ENCODE results near the gene LKAAEAR1. TPM values are rescaled to one million over a fixed set of nuclear protein-coding genes. Genes with fewer than 3 reads are reported as not detected.
"Not testable (repeated sequence)": the region's sequence is repeated elsewhere in the genome, so short reads cannot be mapped to it uniquely, and the experiment has no call there.

Gene LKAAEAR1, protein sequence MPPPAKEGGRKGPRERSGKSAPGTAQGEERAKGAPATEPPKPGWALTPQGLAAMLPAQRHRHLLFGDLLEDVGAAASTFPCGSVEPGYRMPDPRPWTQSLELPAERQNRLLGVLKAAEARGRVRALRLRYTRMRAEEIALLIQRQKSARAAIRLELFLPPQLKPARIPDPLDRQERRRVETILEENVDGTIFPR
- total RNA-seq, result 0.78 TPM

- DNase-seq, result no peak
Observed at GRCh38 chr20:64083804-64084684, at the start of gene LKAAEAR1. Gene LKAAEAR1, minus strand, starts transcription at chr20:64084398. Its CDS starts 179 bp downstream, at chr20:64084219.

DNA sequence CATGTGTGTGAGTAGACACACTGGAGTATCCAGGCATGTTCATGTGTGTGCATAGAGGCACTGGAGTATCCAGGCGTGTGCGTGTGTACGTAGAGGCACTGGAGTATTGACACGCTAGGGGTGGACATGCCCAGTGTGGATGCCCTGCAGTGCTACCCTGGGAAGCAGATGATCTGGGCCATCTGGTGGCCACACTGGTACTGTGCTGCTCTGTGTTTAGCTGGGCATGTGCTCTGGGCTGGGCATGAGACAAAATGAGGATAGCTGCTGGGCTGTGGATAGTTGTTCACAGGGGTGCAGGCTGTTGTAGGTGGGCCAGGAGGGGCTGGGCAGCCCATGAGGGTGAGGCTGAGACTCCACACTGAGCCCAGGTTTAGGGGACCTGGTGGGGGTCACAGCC, 47.2 kb upstream of the LKAAEAR1 start:
- no peak for DNase-seq

DNA sequence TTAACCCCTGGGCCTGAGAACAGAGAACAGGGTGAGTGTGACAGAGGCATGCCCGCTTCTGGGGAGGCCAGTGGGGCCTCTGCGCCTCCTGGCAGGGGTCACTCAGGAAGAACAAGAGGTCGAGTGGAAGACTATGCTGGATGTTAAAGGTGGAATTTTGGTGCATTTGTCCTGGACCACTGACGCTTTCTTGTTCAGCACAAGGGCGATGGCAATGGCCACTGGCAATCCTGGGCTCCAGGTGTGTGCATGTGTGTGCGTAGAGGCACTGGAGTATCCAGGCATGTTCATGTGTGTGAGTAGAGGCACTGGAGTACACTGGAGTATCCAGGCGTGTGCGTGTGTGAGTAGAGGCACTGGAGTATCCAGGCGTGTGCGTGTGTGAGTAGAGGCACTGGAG, 46.7 kb upstream of the LKAAEAR1 start:
- no peak for DNase-seq

GRCh38 chr20:64130271-64130670, 46.1 kb upstream of the LKAAEAR1 start:
- DNase-seq, result no peak

DNA sequence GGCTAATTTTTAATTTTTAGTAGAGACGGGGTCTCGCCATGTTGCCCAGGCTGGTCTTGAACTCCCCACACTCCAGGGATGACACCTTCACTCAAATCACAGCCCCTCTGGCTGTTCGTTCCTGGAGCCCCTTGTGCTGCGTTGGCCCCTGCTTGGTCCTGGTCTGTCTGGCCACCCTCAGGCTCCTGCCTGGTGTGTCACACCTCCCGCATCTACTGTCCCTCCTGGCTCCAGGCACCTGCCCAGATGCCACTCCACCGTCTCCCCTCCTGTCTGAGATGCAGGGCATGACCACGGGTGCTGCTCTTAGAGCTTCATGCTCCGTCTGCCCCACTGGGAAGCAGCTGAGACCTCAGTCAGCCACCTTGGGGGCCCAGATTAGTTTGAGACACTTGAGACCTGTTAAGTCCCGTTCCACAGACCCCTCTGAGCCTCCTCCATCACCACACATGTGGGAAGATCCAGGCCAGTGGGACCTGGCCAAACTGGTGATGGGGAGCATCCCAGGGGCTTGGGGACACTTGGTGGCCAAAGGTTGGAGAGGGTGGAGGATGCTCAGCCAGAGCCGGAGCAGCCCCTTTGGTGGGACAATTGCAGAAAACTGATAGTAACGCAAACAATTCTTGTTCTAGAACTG, 45.1 kb upstream of the LKAAEAR1 start:
- DNase-seq, result no peak

DNA sequence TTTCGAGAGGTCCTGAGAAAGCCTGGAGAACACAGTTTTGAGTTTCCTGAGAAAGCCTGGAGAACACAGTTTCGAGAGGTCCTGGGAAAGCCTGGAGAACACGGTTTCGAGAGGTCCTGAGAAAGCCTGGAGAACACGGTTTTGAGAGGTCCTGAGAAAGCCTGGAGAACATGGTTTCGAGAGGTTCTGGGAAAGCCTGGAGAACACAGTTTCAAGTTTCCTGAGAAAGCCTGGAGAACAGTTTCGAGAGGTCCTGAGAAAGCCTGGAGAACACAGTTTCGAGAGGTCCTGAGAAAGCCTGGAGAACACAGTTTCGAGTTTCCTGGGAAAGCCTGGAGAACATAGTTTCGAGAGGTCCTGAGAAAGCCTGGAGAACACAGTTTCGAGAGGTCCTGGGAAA, 39.3 kb upstream of the LKAAEAR1 start:
- not testable (repeated sequence) for DNase-seq

GRCh38 chr20:64122927-64123326, 38.7 kb upstream of the LKAAEAR1 start:
- not testable (repeated sequence) for DNase-seq

GRCh38 chr20:64121586-64121985, 37.4 kb upstream of the LKAAEAR1 start:
- no peak for DNase-seq

- no peak for DNase-seq
Observed at GRCh38 chr20:64119681-64120341, 35.6 kb upstream of the LKAAEAR1 start.

GRCh38 chr20:64119301-64119680, 35.1 kb upstream of the LKAAEAR1 start:
- DNase-seq, result no peak

DNA sequence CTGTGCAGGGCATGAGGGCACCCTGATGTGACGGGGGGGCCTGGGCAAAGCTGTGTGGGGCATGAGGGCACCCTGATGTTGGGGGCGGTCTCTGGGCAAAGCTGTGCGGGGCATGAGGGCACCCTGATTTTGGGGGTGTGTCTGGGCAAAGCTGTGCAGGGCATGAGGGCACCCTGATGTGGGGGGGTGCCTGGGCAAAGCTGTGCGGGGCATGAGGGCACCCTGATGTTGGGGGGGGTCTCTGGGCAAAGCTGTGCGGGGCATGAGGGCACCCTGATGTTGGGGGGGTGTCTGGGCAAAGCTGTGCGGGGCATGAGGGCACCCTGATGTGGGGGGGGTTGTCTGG, 33.2 kb upstream of the LKAAEAR1 start:
- DNase-seq, result not testable (repeated sequence)

- no peak for DNase-seq
Observed at GRCh38 chr20:64116541-64117431, 32.6 kb upstream of the LKAAEAR1 start.

DNA sequence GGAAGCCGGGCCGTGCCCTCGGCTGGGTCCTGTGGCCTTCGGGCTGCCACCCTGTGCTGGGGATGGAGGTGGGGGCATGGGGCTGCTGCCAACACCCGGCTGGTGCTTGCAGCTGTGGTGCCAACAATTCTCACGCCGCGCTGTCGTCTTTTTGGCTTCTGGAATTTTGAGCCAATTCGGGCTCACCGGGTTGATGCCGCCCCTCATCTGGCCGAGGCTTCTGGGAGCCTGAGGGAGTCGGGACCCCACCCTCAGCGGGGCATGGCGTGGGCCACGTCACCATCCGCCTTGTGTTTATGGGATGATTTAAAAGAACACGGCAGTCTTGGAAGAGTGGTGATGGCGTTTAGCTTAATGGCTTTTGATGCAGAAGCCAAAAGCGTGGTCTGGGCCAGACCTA, 31.8 kb upstream of the LKAAEAR1 start:
- no peak for DNase-seq

- peak; percentile 55 for DNase-seq
Observed at GRCh38 chr20:64115171-64115911, 31.1 kb upstream of the LKAAEAR1 start.

DNA sequence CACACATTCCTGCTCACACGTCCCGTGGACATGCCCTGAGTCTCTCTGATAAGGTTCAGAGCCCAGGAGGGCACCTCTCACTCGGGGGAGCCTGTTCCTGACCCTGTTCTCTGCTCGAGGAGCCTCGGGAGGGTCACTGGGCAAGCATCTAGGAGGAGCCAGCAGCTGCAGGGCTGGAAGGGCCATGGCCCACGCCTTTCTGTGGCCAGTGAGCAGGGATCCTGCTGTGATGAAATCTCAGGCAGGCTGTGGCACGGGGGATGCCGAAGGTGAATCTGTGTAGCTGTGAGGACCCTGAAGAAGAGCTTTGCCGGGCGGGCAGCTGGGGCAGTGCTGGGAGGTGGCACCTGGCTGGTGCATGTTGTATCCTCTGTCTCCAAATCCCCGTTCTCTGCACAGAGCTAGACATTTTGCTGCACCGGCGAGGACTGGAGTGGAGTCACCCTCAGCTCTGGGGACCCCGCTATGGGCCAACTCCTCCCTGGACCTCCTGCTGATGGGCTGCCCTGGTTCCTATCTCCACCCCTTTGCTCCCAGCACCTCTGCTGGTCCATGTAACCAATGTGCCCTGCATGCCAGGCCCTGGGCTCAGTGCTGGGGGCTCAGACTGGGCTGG, 30.3 kb upstream of the LKAAEAR1 start:
- DNase-seq, result no peak

GRCh38 chr20:64113796-64114355, 29.7 kb upstream of the LKAAEAR1 start:
- no peak for DNase-seq

- DNase-seq, result no peak
Observed at GRCh38 chr20:64113444-64113775, 29.2 kb upstream of the LKAAEAR1 start.

DNA sequence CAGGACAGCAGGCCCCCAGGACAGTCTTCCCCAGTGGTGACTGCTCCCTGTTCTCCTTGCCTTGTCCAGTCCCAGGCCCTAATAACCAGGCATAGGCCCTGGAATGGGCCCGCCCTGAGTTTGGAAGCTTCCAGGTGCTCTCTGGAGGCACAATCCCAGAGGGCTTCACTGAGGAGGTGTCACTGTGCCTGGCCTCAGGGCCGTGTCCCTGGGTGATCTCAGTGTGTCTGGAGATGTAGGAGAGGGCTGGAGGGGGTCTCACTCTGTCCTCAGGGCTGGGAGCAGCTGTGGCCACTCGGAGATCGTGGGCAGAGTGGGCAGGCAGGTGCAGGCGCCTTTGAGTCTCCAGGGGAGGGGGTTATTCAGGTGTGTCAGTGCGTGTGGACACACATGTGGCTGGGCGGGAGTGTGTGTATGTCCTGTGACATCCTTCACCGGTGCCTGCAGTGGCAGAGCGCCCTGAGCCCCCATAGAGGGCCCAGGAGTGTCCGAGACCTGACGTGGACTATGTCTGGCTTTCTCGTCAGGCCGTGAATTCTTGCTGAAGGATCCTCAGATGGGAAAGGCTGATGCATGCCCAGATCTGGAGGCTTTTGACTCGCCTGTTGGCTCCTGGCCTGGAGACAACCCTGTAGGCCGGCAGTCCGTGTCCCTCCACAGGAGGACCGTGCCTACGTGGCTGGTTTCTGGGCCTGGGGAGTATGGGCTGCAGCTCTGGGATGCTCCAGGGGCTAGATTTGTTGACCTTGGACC, 28.7 kb upstream of the LKAAEAR1 start:
- DNase-seq, result no peak

DNA sequence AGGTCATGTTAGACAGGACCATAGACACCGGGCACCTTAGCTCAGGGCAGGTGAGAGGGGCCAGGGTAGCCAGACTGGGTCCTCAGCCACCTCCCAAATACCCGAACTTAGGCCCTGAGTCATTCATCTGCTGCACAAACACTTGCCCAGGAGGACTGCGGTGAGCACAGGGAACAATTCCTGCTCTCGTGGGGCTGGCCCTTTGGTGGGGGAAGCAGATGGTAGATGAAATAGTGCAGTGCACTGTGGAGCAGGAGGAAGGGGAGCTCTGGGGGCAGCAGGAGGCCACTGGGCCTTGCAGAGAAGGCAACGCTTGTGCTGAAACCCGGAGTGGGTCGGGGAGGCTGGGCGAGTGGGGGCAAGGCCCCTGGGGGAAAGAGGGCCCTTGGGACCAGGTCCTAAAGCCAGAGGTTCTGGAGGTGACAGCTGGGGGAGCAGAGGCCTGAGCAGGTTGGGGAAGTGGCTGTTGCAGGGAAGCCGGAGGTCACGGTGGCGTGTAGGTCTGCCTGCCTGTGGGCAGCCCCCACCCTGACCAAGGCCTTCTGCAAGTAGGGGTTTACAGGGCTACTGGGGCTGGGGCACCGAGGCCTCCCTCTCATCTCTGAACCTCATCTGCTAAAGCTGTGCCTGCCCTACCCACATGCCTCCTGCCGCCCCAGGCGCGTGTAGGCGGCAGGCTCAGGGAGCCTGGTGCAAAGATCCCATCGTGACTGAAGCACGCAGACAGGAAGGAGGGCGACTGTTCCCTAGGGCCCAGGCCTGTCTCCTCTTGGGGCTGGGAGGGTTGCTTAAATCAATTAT, 27.8 kb upstream of the LKAAEAR1 start:
- DNase-seq, result no peak
